Activated CD4-positive, alpha-beta T cell treated with anti-CD3 and anti-CD28 coated beads for 4 hours (primary cell): ENCODE results near the gene CTBP2.
"Not testable (repeated sequence)": the region's sequence is repeated elsewhere in the genome, so short reads cannot be mapped to it uniquely, and the experiment has no call there.

Experiments
- DNase-seq, 2 donors: peaks; one replicate each; pipeline ENCODE4 v3.0.0-alpha.2; 2020

CTBP2 gene

GRCh38 chr10:125082881-125083575 lies 77.3 kb downstream of the CTBP2 start:
- DNase-seq = no peak

DNA sequence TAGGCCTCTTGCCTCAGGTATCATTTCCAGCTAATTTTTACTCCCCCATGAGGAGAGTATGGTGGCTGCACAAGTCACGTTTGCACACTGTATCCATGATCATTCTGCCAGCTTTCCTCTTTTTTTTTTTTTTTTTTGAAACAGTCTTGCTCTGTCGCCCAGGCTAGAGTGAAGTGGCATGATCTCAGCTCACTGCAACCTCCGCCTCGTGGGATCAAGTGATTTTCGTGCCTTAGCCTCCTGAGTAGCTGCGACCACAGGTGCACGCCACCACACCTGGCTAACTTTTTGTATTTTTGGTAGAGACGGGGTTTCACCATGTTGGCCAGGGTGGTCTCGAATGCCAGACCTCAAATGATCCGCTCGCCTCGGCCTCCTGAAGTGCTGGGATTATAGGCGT lies 77.9 kb downstream of the CTBP2 start:
- DNase-seq = not testable (repeated sequence)

DNA sequence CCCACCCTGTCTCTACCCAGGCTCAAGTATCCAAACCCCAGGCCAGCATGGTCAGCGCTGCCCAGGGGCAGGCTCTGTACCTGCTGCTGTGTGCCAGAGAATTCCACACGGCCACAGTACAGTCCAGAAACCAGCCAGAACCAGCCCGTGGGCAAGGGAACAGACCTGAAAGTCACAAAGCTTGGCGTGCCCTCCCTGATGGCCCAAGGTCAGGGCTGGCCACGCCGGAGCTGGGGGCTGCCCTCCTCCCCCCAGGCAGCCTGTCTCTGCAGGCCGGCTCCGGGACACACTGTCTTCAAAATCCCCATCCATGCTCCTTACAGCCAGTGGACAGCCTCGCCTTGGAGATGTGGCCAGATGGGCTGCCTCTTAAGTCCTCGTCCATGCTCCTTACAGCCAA lies 78.4 kb downstream of the CTBP2 start:
- no peak for DNase-seq

- no peak for DNase-seq
Observed at GRCh38 chr10:125080984-125081383, 79.4 kb downstream of the CTBP2 start.

- no peak for DNase-seq
Observed at GRCh38 chr10:125080296-125080695, 80.1 kb downstream of the CTBP2 start.

- DNase-seq = no peak
Observed at GRCh38 chr10:125079091-125079600, 81.2 kb downstream of the CTBP2 start.

- DNase-seq = no peak
Observed at GRCh38 chr10:125076891-125077541, 83.3 kb downstream of the CTBP2 start.

DNA sequence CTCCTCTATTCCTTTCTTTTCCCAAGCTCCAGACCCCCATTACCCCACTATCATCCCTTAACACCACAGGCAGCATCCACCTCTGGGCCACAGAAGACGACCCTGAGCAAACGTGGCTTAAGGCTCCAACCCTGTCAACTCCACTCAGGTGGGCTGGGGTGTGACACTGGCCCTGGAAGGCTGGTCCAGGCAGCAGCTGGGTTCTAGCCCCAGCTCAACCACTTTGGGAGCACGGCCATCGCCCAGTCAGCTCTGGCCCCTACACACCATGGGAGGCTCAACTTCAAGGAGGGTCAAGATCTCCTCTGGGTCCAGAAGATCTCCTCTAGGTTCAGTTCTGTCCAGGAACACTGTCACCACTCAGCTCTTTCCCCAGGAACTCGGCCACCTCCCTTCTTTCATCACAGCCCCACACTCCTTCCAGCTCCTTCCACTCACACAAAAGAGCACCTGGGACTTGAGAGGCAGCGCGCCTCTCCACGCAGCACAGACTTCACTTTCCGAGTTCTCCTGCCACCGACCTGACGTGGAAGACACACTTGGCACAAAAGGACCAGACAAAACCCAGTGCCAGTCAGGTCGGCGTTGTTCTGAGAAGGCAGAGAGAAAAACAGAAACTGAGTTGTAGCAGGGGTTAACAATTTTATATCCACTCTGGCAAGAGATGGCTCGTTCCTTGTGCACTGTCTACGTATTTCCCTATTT lies 84.1 kb downstream of the CTBP2 start:
- DNase-seq = no peak

DNA sequence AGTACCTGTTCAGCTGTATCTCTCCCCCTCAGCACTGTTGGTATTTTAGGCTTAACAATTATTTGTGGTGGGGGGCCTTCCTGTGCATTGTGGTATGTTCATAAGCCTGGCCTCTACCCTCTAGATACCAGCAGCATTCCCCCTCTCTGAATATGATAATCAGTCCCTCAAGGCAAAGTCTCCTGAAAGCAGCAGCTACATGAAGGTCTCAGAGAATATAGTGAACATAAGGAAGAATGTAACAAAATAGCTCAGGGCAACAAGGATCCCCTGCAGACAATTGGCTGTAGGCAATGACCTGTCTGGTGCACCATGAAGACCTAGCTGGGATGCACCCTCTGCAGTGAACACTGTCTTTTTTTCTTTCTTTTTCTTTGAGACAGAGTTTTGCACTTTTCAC lies 86.4 kb downstream of the CTBP2 start:
- DNase-seq = no peak

DNA sequence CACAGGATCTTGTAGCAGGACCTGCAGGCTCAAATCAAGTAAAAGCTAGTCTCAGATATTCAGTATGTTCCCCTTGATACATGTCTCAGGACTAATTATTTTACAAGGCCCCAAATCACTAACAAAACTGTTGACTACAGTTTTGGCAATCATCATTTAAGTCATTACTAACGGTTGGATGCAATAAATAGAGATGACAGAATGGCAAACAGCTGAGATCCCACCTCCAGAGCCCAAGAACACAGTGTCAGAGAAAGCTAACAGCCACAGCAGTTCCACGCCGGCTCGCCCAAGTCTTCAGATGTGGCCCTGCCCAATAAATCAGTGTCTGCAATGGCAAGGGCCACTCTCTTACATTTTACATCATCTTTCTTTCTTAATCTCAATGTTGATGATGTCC lies 87.6 kb downstream of the CTBP2 start:
- DNase-seq = no peak

GRCh38 chr10:125071008-125071407 lies 89.4 kb downstream of the CTBP2 start:
- no peak for DNase-seq

- no peak for DNase-seq
Observed at GRCh38 chr10:125068406-125068805, 92.0 kb downstream of the CTBP2 start.

DNA sequence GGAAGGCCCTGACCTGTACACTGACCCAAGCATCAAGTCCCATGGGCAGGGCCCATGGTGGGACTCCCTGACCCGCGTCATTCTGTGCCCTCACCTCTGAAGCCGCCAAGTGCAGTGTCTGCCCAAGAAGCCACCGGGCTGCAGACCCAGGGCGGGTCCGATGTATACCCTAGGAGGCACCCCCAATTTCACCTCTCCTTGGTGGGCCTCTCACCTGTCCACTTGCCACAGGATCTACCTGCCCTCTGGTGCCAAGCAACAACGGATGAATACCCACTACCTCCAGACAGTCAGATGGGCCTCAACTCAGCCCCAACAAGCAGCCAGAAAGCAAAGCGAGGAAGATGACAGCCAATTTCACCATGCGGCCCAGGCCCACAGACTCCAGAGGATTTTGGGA lies 92.6 kb downstream of the CTBP2 start:
- DNase-seq = no peak

GRCh38 chr10:125066764-125067450 lies 93.5 kb downstream of the CTBP2 start:
- DNase-seq = no peak

- no peak for DNase-seq
Observed at GRCh38 chr10:125064681-125065492, 95.5 kb downstream of the CTBP2 start.

- no peak for DNase-seq
Observed at GRCh38 chr10:125063256-125063925, 97.0 kb downstream of the CTBP2 start.

GRCh38 chr10:125062914-125063230 lies 97.5 kb downstream of the CTBP2 start:
- DNase-seq = no peak

DNA sequence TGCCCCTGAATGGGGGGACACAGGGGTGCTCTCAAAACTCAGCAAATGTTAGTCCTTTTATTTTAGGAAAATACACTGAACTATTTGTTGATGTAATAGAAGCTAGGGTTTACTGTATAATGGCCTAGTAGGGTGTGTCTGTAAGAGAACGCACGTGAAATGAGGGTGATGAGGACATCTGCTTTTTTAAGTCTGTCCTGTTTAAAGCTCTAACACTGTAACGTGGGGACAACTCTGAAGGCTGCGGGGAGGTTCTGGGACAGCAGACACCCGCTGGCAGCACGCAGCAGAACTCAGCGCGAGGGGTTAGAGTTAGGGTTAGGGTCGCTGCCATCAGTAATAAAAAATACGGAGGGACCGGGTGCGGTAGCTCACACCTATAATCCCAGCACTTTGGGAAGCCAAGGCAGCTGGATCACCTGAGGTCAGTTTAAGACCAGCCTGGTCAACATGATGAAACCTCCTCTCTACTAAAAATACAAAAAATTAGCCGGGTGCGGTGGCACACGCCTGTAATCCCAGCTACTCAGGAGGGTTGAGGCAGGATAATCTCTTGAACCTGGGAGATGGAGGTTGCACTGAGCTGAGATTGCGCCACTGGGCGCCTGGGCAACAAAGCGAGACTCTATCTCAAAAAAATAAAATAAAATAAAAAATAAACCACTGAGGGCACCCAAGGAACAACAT lies 98.0 kb downstream of the CTBP2 start:
- DNase-seq = no peak

GRCh38 chr10:125061557-125062226 lies 98.7 kb downstream of the CTBP2 start:
- no peak for DNase-seq

GRCh38 chr10:125060826-125061556 lies 99.4 kb downstream of the CTBP2 start:
- peak in 1 of 2 donors; percentile 21 for DNase-seq
